ENCODE results near the gene RASD1. TPM values are rescaled to one million over a fixed set of nuclear protein-coding genes. Genes with fewer than 3 reads are reported as not detected.

Gene RASD1
- total RNA-seq, 2 experiments from 2014 or later, result 0.17 to 0.36 TPM

GRCh38 chr17:17536702-17537101, 40.5 kb upstream of the RASD1 start:
- H3K27ac Mint-ChIP-seq, result no peak overlapping the region
- DNase-seq, result no peak
- H3K9me3 Mint-ChIP-seq, result no peaks in the 10 kb centered on the region
- H3K4me1 Mint-ChIP-seq (ENCODE audit: low read depth), result no peaks in the 10 kb centered on the region
- CTCF ChIA-PET, result interaction anchor here (1.3 kb wide), 1 partner anchor 106 kb away, joined by 3 read pairs; no protein-coding TSS in a partner anchor
- intact Hi-C loops (cut with micrococcal nuclease), result no loop called here
- H3K36me3 Mint-ChIP-seq (ENCODE audit: low read depth), result no peaks in the 10 kb centered on the region
- H3K27me3 Mint-ChIP-seq (ENCODE audit: low read depth), result no peaks in the 10 kb centered on the region
- H3K4me3 Mint-ChIP-seq, result no peak overlapping the region

GRCh38 chr17:17535957-17536356, 39.8 kb upstream of the RASD1 start:
- no peaks in the 10 kb centered on the region for H3K27me3 Mint-ChIP-seq (ENCODE audit: low read depth)
- no peaks in the 10 kb centered on the region for H3K9me3 Mint-ChIP-seq
- intact Hi-C loops (cut with micrococcal nuclease), result no loop called here
- H3K27ac Mint-ChIP-seq, result no peak overlapping the region
- no peaks in the 10 kb centered on the region for H3K4me1 Mint-ChIP-seq (ENCODE audit: low read depth)
- CTCF ChIA-PET, result interaction anchor here (1.3 kb wide), 1 partner anchor 106 kb away, joined by 3 read pairs; no protein-coding TSS in a partner anchor
- no peak for DNase-seq
- no peak overlapping the region for H3K4me3 Mint-ChIP-seq
- H3K36me3 Mint-ChIP-seq (ENCODE audit: low read depth), result no peaks in the 10 kb centered on the region

DNA sequence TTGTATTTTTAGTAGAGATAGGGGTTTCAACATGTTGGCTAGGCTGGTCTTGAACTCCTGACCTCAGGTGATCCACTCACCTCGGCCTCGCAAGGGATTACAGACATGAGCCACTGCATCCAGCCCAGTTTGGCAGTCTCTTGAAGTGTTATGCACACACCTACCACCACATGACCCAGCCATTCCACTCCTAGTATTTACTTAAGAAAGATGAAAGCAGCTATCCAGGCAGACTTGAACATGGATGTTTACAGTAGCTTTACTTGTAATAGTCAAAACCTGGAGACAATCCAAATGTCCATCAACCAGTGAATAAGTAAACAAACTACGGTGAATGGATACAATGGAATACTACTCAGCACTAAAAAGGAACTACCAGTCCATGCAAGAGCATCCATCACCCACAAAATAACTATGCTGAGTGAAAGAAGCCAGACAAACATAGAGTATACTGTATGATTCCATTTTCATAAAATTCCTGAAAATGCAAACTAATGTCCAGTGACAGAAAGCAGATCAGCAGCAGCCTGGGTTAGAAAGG, 37.8 kb upstream of the RASD1 start:
- Mint-ChIP-seq H3K27me3 (ENCODE audit: low read depth) (no peaks in the 10 kb centered on the region), H3K4me1 (ENCODE audit: low read depth) (no peaks in the 10 kb centered on the region), H3K27ac (no peak overlapping the region), H3K9me3 (no peaks in the 10 kb centered on the region), H3K36me3 (ENCODE audit: low read depth) (no peaks in the 10 kb centered on the region), H3K4me3 (no peak overlapping the region)
- CTCF ChIA-PET, result interaction anchor here (0.6 kb wide), 1 partner anchor 32 kb away, joined by 3 read pairs; no protein-coding TSS in a partner anchor
- DNase-seq, result no peak
- intact Hi-C loops (cut with micrococcal nuclease), result no loop called here

- Mint-ChIP-seq H3K36me3 (ENCODE audit: low read depth) (no peaks in the 10 kb centered on the region), H3K4me1 (ENCODE audit: low read depth) (no peaks in the 10 kb centered on the region), H3K27me3 (ENCODE audit: low read depth) (no peaks in the 10 kb centered on the region), H3K27ac (no peak overlapping the region), H3K9me3 (no peaks in the 10 kb centered on the region), H3K4me3 (no peak overlapping the region)
- no peak for DNase-seq
- intact Hi-C loops (cut with micrococcal nuclease), result no loop called here
- CTCF ChIA-PET, result interaction anchor here (0.7 kb wide), 1 partner anchor 130 kb away, joined by 3 read pairs; no protein-coding TSS in a partner anchor
These were observed 36.8 kb upstream of the RASD1 start for GRCh38 chr17:17532991-17533390.

- no peak for DNase-seq
- Mint-ChIP-seq H3K36me3 (ENCODE audit: low read depth) (no peaks in the 10 kb centered on the region), H3K4me3 (no peak overlapping the region), H3K27me3 (ENCODE audit: low read depth) (no peaks in the 10 kb centered on the region), H3K4me1 (ENCODE audit: low read depth) (no peaks in the 10 kb centered on the region), H3K9me3 (no peaks in the 10 kb centered on the region), H3K27ac (no peak overlapping the region)
- CTCF ChIA-PET, result interaction anchor here (0.9 to 1.3 kb wide), 2 partner anchors 34 to 257 kb away, joined by 4 read pairs; no protein-coding TSS in a partner anchor
- intact Hi-C loops (cut with micrococcal nuclease), result no loop called here
These were observed 35.0 kb upstream of the RASD1 start for GRCh38 chr17:17531156-17531555.

- CTCF ChIA-PET, result interaction anchor here (0.6 to 1.8 kb wide), 2 partner anchors 29 to 40 kb away, joined by 3 to 6 read pairs; no protein-coding TSS in a partner anchor
- no peak for DNase-seq
- Mint-ChIP-seq H3K36me3 (ENCODE audit: low read depth) (no peaks in the 10 kb centered on the region), H3K4me1 (ENCODE audit: low read depth) (no peaks in the 10 kb centered on the region), H3K27me3 (ENCODE audit: low read depth) (no peaks in the 10 kb centered on the region), H3K9me3 (no peaks in the 10 kb centered on the region), H3K27ac (no peak overlapping the region), H3K4me3 (no peak overlapping the region)
- intact Hi-C loops (cut with micrococcal nuclease), result no loop called here
These were observed 32.8 kb upstream of the RASD1 start for GRCh38 chr17:17528696-17529652.

- DNase-seq, result no peak
- Mint-ChIP-seq H3K36me3 (ENCODE audit: low read depth) (no peaks in the 10 kb centered on the region), H3K4me3 (no peak overlapping the region), H3K27ac (no peak overlapping the region), H3K4me1 (ENCODE audit: low read depth) (no peaks in the 10 kb centered on the region), H3K9me3 (no peaks in the 10 kb centered on the region), H3K27me3 (ENCODE audit: low read depth) (no peaks in the 10 kb centered on the region)
- CTCF ChIA-PET, result interaction anchor here (1.8 kb wide), 1 partner anchor 40 kb away, joined by 6 read pairs; no protein-coding TSS in a partner anchor
- intact Hi-C loops (cut with micrococcal nuclease), result no loop called here
These were observed 31.8 kb upstream of the RASD1 start for GRCh38 chr17:17527956-17528500.

DNA sequence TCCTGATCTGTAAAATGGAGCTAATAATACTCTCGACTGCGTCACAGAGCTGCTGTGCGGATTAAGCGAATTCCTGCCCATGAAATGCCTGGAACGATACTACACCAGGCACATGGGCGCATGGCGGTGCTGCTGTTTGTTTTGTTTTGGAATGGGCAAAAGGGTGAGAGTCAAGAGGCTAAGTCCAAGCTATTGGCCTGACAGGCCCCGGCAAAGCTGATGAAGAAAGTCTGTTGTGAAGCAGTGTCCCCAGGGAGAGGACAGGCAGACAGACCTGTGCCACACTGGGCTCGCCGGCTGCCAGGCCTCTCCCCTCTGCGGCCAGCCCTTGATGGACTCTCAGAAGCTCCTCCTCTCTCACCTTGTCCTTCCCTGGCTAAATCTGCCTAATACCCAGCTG, 31.3 kb upstream of the RASD1 start:
- Mint-ChIP-seq H3K4me3 (no peak overlapping the region), H3K36me3 (ENCODE audit: low read depth) (no peaks in the 10 kb centered on the region), H3K4me1 (ENCODE audit: low read depth) (no peaks in the 10 kb centered on the region), H3K27me3 (ENCODE audit: low read depth) (no peaks in the 10 kb centered on the region), H3K9me3 (no peaks in the 10 kb centered on the region), H3K27ac (no peak overlapping the region)
- intact Hi-C loops (cut with micrococcal nuclease), result no loop called here
- CTCF ChIA-PET, result interaction anchor here (1.0 to 1.8 kb wide), 2 partner anchors 31 to 41 kb away, joined by 3 to 6 read pairs; no protein-coding TSS in a partner anchor
- DNase-seq, result no peak

- Mint-ChIP-seq H3K27ac (no peak overlapping the region), H3K36me3 (ENCODE audit: low read depth) (no peaks in the 10 kb centered on the region), H3K27me3 (ENCODE audit: low read depth) (no peaks in the 10 kb centered on the region), H3K9me3 (no peaks in the 10 kb centered on the region), H3K4me1 (ENCODE audit: low read depth) (no peaks in the 10 kb centered on the region), H3K4me3 (no peak overlapping the region)
- DNase-seq, result no peak
- CTCF ChIA-PET, result interaction anchor here (1.0 kb wide), 1 partner anchor 29 kb away, joined by 3 read pairs; no protein-coding TSS in a partner anchor
- intact Hi-C loops (cut with micrococcal nuclease), result no loop called here
These were observed 30.2 kb upstream of the RASD1 start for GRCh38 chr17:17526369-17526768.

- Mint-ChIP-seq H3K27me3 (ENCODE audit: low read depth) (no peaks in the 10 kb centered on the region), H3K9me3 (no peaks in the 10 kb centered on the region), H3K4me1 (ENCODE audit: low read depth) (no peaks in the 10 kb centered on the region), H3K27ac (no peak overlapping the region), H3K36me3 (ENCODE audit: low read depth) (no peaks in the 10 kb centered on the region), H3K4me3 (no peak overlapping the region)
- intact Hi-C loops (cut with micrococcal nuclease), result no loop called here
- DNase-seq, result no peak
- CTCF ChIA-PET, result no interaction called here
These were observed 29.8 kb upstream of the RASD1 start for GRCh38 chr17:17525956-17526355.

GRCh38 chr17:17525311-17525710, 29.1 kb upstream of the RASD1 start:
- intact Hi-C loops (cut with micrococcal nuclease), result no loop called here
- CTCF ChIA-PET, result interaction anchor here (0.6 kb wide), 1 partner anchor 121 kb away, joined by 3 read pairs; no protein-coding TSS in a partner anchor
- no peaks in the 10 kb centered on the region for H3K36me3 Mint-ChIP-seq (ENCODE audit: low read depth)
- no peak overlapping the region for H3K27ac Mint-ChIP-seq
- H3K4me3 Mint-ChIP-seq, result no peak overlapping the region
- no peaks in the 10 kb centered on the region for H3K9me3 Mint-ChIP-seq
- DNase-seq, result no peak
- no peaks in the 10 kb centered on the region for H3K27me3 Mint-ChIP-seq (ENCODE audit: low read depth)
- H3K4me1 Mint-ChIP-seq (ENCODE audit: low read depth), result no peaks in the 10 kb centered on the region

DNA sequence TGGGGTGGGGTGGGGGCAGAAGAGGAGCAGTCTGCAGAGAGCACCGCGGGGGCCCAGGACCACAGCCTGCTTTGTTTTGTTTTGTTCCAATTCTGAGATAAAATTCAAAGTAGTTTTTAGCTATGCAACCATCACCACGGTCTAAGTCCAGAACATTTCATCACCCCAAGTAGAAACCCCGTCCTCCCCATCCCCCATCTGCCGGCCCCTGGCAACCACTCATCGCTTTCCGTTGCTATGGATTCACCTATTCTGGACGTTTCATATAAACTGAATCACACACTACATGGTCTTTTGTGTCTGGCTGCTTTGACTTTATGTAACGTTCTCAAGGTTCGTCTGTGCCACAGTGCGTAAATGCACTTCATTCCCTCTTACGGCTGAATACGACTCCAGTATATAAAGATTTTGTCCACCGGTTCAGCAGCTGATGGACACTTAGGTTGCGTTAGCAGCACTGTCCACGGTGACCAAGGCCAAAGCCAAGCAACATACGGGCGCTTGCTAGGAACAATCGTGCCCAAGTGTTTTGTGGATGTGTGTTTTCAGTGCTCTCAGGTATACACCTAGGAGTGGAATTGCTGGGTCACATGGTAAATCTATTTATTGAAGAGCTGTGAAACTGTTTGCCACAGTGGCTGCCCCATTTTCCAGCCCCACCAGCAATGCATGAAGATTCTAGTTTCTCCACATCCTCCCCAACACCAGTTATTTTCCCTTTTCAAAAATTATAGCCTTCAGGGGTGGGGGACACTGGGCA, 27.7 kb upstream of the RASD1 start:
- Mint-ChIP-seq H3K4me3 (no peak overlapping the region), H3K27me3 (ENCODE audit: low read depth) (no peaks in the 10 kb centered on the region), H3K36me3 (ENCODE audit: low read depth) (no peaks in the 10 kb centered on the region), H3K9me3 (no peaks in the 10 kb centered on the region), H3K4me1 (ENCODE audit: low read depth) (no peaks in the 10 kb centered on the region), H3K27ac (no peak overlapping the region)
- CTCF ChIA-PET, result no interaction called here
- intact Hi-C loops (cut with micrococcal nuclease), result no loop called here
- no peak for DNase-seq
